ENCODE measurements around the gene UFD1. TPM values are rescaled to one million over a fixed set of nuclear protein-coding genes. Genes with fewer than 3 reads are reported as not detected.
A peak's percentile ranks its signal among the peaks of the same experiment; 100 is the strongest.

Gene UFD1
- total RNA-seq, 1 donor from 2014 or later: 54.4 TPM

DNA sequence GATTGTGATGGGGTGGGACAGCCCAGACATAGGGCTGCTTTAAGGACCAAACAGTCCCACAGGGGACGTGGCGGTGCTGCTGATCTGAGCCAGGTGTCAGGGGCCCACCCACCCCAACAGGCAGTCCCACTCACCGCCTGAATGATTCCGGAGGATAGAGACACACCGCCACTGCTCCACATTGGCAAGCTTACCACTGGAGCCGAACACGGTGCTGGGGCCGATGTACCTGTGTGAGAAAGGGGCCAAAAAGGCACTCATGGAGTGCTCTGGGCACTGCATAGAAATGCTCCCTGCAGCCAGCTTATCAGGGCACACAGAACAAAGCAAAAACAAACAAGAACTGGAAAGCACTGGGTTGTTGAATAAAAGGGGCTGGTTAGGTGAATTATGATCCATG, 73.3 kb downstream of the UFD1 start:
- ChIA-PET CTCF (no interaction called here), POLR2A (no interaction called here)
- Mint-ChIP-seq H3K27me3 (no peaks in the 10 kb centered on the region), H3K27ac (no peak overlapping the region), H3K4me3 (no peak overlapping the region), H3K9me3 (no peaks in the 10 kb centered on the region), H3K36me3 (ENCODE audit: low read depth) (peaks cover 85% of the 10 kb centered on the region), H3K4me1 (peaks cover 15% of the 10 kb centered on the region)
- DNase-seq (no peak), ATAC-seq (ENCODE audit: low read depth) (no peak)
- TF ChIP-seq, protein P1, sequence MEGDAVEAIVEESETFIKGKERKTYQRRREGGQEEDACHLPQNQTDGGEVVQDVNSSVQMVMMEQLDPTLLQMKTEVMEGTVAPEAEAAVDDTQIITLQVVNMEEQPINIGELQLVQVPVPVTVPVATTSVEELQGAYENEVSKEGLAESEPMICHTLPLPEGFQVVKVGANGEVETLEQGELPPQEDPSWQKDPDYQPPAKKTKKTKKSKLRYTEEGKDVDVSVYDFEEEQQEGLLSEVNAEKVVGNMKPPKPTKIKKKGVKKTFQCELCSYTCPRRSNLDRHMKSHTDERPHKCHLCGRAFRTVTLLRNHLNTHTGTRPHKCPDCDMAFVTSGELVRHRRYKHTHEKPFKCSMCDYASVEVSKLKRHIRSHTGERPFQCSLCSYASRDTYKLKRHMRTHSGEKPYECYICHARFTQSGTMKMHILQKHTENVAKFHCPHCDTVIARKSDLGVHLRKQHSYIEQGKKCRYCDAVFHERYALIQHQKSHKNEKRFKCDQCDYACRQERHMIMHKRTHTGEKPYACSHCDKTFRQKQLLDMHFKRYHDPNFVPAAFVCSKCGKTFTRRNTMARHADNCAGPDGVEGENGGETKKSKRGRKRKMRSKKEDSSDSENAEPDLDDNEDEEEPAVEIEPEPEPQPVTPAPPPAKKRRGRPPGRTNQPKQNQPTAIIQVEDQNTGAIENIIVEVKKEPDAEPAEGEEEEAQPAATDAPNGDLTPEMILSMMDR (IDR thresholded peaks at IDR 0.05): no peak
- intact Hi-C loops (cut with micrococcal nuclease): no loop called here

DNA sequence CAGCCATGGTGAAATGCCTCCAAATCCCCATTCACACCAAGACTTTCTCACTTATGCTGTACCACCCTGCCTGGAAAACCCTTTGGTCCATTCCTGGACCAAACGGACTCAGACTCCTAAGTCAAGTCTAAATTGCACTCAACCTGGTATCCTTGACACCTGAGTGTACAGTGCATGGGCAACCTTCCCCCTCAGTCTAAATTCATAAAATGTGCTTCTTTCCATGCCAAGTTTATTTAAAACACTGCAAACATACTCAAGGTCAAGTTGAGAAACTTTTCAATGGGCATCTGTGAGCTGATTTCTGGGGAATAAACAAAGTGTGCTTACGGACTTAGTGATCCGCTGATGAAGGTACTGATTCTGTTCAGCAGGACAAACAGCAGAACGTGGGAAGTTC, 73.9 kb downstream of the UFD1 start:
- intact Hi-C loops (cut with micrococcal nuclease): no loop called here
- no peaks in the 10 kb centered on the region for H3K9me3 Mint-ChIP-seq
- TF ChIP-seq, protein P1 (IDR thresholded peaks at IDR 0.05): no peak
- CTCF ChIA-PET: no interaction called here
- H3K4me1 Mint-ChIP-seq: peaks cover 15% of the 10 kb centered on the region
- H3K27me3 Mint-ChIP-seq: no peaks in the 10 kb centered on the region
- ATAC-seq (ENCODE audit: low read depth) (no peak), DNase-seq (no peak)
- peaks cover 85% of the 10 kb centered on the region for H3K36me3 Mint-ChIP-seq (ENCODE audit: low read depth)
- no peak overlapping the region for H3K27ac Mint-ChIP-seq
- POLR2A ChIA-PET: no interaction called here
- no peak overlapping the region for H3K4me3 Mint-ChIP-seq

DNA sequence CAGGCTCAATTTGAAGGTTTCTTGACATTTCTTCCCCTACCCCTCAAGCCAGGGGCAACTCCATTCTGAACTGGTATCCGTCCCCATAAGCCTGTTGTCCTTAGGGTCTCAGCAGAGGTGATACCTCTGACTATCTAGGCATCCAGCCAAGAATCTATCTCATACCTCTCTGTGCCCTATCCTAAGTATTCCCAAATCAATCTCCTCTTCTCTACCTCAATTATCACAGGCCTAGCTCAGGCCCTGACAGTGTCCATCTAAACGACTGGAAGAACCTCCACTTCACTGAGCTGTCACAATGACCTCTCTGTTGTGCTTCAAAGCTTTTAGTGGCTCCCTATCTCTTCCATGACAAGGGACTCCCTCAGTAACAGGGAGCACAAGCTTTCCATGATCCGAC, 74.3 kb downstream of the UFD1 start:
- CTCF ChIA-PET: no interaction called here
- TF ChIP-seq, protein P1 (IDR thresholded peaks at IDR 0.05): no peak
- POLR2A ChIA-PET: no interaction called here
- intact Hi-C loops (cut with micrococcal nuclease): loop anchor here (5.0 kb wide), 1 partner anchor 42 kb away; no protein-coding TSS in a partner anchor
- H3K27me3 Mint-ChIP-seq: no peaks in the 10 kb centered on the region
- peaks cover 83% of the 10 kb centered on the region for H3K36me3 Mint-ChIP-seq (ENCODE audit: low read depth)
- peaks cover 15% of the 10 kb centered on the region for H3K4me1 Mint-ChIP-seq
- H3K27ac Mint-ChIP-seq: peak overlapping the region; percentile 64
- H3K9me3 Mint-ChIP-seq: no peaks in the 10 kb centered on the region
- DNase-seq (no peak), ATAC-seq (ENCODE audit: low read depth) (no peak)
- H3K4me3 Mint-ChIP-seq: no peak overlapping the region

DNA sequence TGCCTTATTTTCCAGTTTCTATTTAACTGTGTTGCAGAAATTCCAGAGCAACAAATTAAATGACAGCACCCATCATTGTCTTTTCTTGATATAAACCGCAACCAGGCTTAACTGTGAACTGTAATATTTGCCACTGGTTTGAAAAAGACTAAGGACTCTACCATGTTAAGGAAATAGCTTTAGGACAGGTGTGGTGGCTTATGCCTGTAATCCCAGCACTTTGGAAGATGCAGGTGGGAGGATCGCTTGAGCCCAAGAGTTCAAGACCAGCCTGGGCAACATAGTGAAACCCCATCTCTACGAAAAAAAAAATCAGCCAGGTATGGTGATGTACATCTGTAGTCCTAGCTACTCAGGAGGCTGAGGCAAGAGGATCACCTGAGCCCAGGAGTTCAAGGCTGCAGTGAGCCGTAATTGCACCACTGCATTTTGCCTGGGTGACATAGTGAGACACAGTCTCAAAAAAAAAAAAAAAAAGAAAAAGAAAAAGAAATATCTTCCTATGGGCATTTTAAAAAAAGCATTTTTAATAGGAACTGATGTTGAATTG, 76.3 kb downstream of the UFD1 start:
- H3K9me3 Mint-ChIP-seq: no peaks in the 10 kb centered on the region
- peaks cover 76% of the 10 kb centered on the region for H3K36me3 Mint-ChIP-seq (ENCODE audit: low read depth)
- CTCF ChIA-PET: no interaction called here
- peaks cover 15% of the 10 kb centered on the region for H3K4me1 Mint-ChIP-seq
- no peak overlapping the region for H3K27ac Mint-ChIP-seq
- H3K27me3 Mint-ChIP-seq: no peaks in the 10 kb centered on the region
- ATAC-seq (ENCODE audit: low read depth) (no peak), DNase-seq (no peak)
- TF ChIP-seq, protein P1 (IDR thresholded peaks at IDR 0.05): no peak
- POLR2A ChIA-PET: no interaction called here
- no peak overlapping the region for H3K4me3 Mint-ChIP-seq
- intact Hi-C loops (cut with micrococcal nuclease): loop anchor here (5.0 kb wide), 1 partner anchor 40 kb away; no protein-coding TSS in a partner anchor

DNA sequence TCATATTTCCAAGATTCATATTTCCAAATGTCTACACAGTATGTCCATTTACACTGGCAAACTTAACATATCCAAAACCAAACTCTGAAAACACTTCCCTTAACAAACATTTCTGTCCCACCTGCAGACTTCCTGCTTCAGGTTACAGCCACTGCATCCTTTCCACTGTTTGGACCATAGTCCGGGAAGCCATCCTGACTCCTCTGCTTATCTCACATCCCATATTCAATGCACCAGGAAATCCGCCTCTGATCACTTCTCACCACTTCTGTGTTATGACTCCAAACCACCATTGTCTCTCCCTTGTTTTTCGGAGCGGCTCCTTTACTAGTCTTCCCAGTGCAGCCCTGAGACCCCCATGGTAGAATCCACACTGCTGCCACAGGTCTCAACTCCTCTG, 77.5 kb downstream of the UFD1 start:
- POLR2A ChIA-PET: no interaction called here
- H3K36me3 Mint-ChIP-seq (ENCODE audit: low read depth): peaks cover 76% of the 10 kb centered on the region
- TF ChIP-seq, protein P1 (IDR thresholded peaks at IDR 0.05): no peak
- DNase-seq: no peak
- H3K27me3 Mint-ChIP-seq: no peaks in the 10 kb centered on the region
- intact Hi-C loops (cut with micrococcal nuclease): loop anchor here (5.0 kb wide), 1 partner anchor 39 kb away; no protein-coding TSS in a partner anchor
- H3K9me3 Mint-ChIP-seq: no peaks in the 10 kb centered on the region
- no peak overlapping the region for H3K4me3 Mint-ChIP-seq
- H3K27ac Mint-ChIP-seq: no peak overlapping the region
- ATAC-seq (ENCODE audit: low read depth): no peak
- CTCF ChIA-PET: no interaction called here
- peaks cover 15% of the 10 kb centered on the region for H3K4me1 Mint-ChIP-seq
